Measurements from ENCODE around the gene CCDC43. TPM values are rescaled to one million over a fixed set of nuclear protein-coding genes. Genes with fewer than 3 reads are reported as not detected.

CCDC43 gene
- total and polyA plus RNA-seq, 2 of the 8 experiments (the other 6 are each of a cell fraction or from before 2014, with no cell fraction given): 4.9 to 38.1 TPM

GRCh38 chr17:44689477-44690217 is at the start of gene CCDC43 (continued):
- TF ChIP-seq JUN (IDR thresholded peaks at IDR 0.05; ENCODE audit: low read depth, low read length) (no peak), NRF1 (IDR thresholded peaks at IDR 0.05; ENCODE audit: low read depth, low read length) (peak; percentile 67), SUZ12 (IDR thresholded peaks at IDR 0.05; ENCODE audit: low read length) (no peak), TAF1 (IDR thresholded peaks at IDR 0.05; ENCODE audit: low read depth, low read length) (peak; percentile 97), POU5F1 (IDR thresholded peaks at IDR 0.05; ENCODE audit: low read depth, low read length) (no peak), CHD2 (IDR thresholded peaks at IDR 0.05; ENCODE audit: low read length) (no peak), KDM4A (IDR thresholded peaks at IDR 0.05; ENCODE audit: low read depth, low read length, severe bottlenecking) (peak; percentile 76), RFX5 (IDR thresholded peaks at IDR 0.05; ENCODE audit: borderline replicate concordance, low read depth, low read length) (no peak), CHD1 (IDR thresholded peaks at IDR 0.05; ENCODE audit: low read depth, low read length) (no peak), SIX5 (IDR thresholded peaks at IDR 0.05; ENCODE audit: low read depth, low read length) (no peak), HDAC6 (IDR thresholded peaks at IDR 0.05; ENCODE audit: low read depth, low read length) (no peak), MAX (IDR thresholded peaks at IDR 0.05) (peak; percentile 76), POLR2A (IDR thresholded peaks at IDR 0.05; ENCODE audit: control extremely low read depth in 1 of 2, low read depth in 2 of 2, low read length in 2 of 2) (peak; percentile 96 to 97), GABPA (IDR thresholded peaks at IDR 0.05; ENCODE audit: borderline replicate concordance, insufficient read depth, low read length) (no peak), TAF7 (optimal IDR thresholded peaks at IDR 0.05; ENCODE audit: borderline replicate concordance, low read depth, low read length) (peak; percentile 97), SIN3A (conservative IDR thresholded peaks at IDR 0.05 in 1 of 2, IDR thresholded peaks at IDR 0.05 in 1 of 2; ENCODE audit: low read depth in 1 of 2, low read length in 2 of 2) (0 out of 4 replicates have a peak, but pooled peaks of 1 of the 2 experiments have one; percentile 34), BACH1 (IDR thresholded peaks at IDR 0.05; ENCODE audit: low read length) (no peak), SP2 (IDR thresholded peaks at IDR 0.05; ENCODE audit: low read length) (no peak), RBBP5 (IDR thresholded peaks at IDR 0.05; ENCODE audit: borderline replicate concordance, low read depth, low read length) (peak; percentile 79), ATF2 (IDR thresholded peaks at IDR 0.05; ENCODE audit: low read length) (no peak), TCF12 (IDR thresholded peaks at IDR 0.05; ENCODE audit: low read depth, low read length) (no peak)
- TF ChIP-seq, protein P1, sequence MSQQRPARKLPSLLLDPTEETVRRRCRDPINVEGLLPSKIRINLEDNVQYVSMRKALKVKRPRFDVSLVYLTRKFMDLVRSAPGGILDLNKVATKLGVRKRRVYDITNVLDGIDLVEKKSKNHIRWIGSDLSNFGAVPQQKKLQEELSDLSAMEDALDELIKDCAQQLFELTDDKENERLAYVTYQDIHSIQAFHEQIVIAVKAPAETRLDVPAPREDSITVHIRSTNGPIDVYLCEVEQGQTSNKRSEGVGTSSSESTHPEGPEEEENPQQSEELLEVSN (IDR thresholded peaks at IDR 0.05): peak; percentile 23; the same call in 1 of the 2 replicates
